SK-N-MC (cell line): ENCODE measurements around the gene ALDH1L1.

Source experiments
- DNase-seq: peaks from one replicate; pipeline ENCODE4 v3.0.0-alpha.2; 2011; ENCODE audit warnings: low read depth, low spot score
- H3K27ac ChIP-seq: fragments of 200-600 bp; sonication (generic); 2 replicates; pipeline ENCODE4 v1.5.1; 2016; ENCODE audit warnings: mixed run types
- H3K36me3 ChIP-seq: fragments of 200-600 bp; sonication (generic); 2 replicates; pipeline ENCODE4 v1.6.1; 2017; ENCODE audit warnings: antibody characterized with exemption, low read length, mixed read lengths; ENCODE audit not compliant: insufficient read depth
- H3K4me3 ChIP-seq: fragments of 200-600 bp; sonication (generic); 2 replicates; pipeline ENCODE4 v1.5.1; 2016
- H3K9ac ChIP-seq: fragments of 200-600 bp; sonication (generic); 2 replicates; pipeline ENCODE4 v1.8.0; 2017; ENCODE audit warnings: mixed run types, mixed read lengths; ENCODE audit not compliant: insufficient read length
- H3K9me3 ChIP-seq: fragments of 200-600 bp; sonication (generic); 2 replicates; pipeline ENCODE4 v1.6.1; 2017; ENCODE audit warnings: low read depth, mild to moderate bottlenecking, antibody characterized with exemption, low read length, moderate library complexity, mixed read lengths
- EZH2 ChIP-seq: fragments of 200-600 bp; sonication (generic); IDR thresholded peaks from one replicate; pipeline ENCODE4 v1.6.1; 2017; ENCODE audit warnings: antibody characterized with exemption
- FOXP2 ChIP-seq: optimal IDR thresholded peaks from 2 replicates; pipeline ENCODE3; 2011; ENCODE audit warnings: mild to moderate bottlenecking, moderate library complexity; ENCODE audit not compliant: insufficient read depth; ENCODE audit errors: extremely low read length, control extremely low read depth
- POLR2AphosphoS5 ChIP-seq: IDR thresholded peaks from 2 replicates; pipeline ENCODE4 v1.6.1; 2012; ENCODE audit warnings: mild to moderate bottlenecking, low read depth, low read length, borderline replicate concordance

Gene ALDH1L1

DNA sequence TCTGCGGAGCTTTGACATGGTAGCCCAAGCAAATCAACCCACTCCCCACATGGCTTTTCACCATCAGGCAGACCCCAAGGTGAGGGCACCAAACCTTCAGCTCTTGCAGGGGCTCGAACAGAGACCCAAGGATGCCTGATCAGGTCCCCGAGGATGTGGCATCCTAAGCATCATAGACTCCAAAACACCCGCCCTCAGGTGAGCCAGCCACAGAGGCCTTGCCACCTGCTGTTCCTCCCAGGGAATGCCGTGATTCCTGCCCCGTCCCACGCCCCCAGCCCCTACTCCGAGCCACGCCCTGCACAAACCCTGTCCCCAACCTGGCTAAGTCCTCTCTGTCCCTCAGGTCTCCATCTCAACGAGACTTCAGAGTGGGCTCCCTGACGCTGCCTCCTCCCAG is 61.8 kb downstream of the ALDH1L1 start:
- no peaks in the 10 kb centered on the region for H3K9me3 ChIP-seq
- no peak overlapping the region for H3K4me3 ChIP-seq
- no peak for DNase-seq
- no peak overlapping the region for H3K9ac ChIP-seq
- H3K36me3 ChIP-seq: no peaks in the 10 kb centered on the region
- TF ChIP-seq EZH2: no peak
- no peak for TF ChIP-seq POLR2AphosphoS5
- no peak for TF ChIP-seq FOXP2
- H3K27ac ChIP-seq: no peak overlapping the region

DNA sequence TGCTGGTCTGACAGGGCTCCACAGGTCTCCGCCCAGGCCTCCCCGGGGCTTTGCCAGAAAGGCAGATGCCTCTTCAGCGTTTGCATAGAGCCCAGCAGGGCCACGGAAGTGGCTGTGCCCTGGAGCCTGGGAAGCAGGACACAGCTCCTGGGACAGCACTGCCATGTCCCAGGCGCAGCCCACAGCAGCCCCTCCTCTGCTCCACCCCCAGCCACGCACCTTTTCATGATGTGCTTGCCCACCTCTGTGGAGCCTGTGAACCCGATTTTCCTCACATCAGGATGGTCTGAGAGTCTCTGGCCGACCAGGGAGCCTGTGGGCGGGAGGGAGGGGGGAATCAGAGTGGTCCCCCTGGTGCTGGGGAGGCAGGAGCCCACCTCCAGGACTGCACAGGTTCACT is 62.6 kb downstream of the ALDH1L1 start:
- Histone ChIP-seq H3K4me3 (no peak overlapping the region), H3K9me3 (no peaks in the 10 kb centered on the region), H3K9ac (no peak overlapping the region), H3K27ac (no peak overlapping the region), H3K36me3 (no peaks in the 10 kb centered on the region)
- TF ChIP-seq POLR2AphosphoS5 (no peak), FOXP2 (no peak), EZH2 (no peak)
- no peak for DNase-seq

DNA sequence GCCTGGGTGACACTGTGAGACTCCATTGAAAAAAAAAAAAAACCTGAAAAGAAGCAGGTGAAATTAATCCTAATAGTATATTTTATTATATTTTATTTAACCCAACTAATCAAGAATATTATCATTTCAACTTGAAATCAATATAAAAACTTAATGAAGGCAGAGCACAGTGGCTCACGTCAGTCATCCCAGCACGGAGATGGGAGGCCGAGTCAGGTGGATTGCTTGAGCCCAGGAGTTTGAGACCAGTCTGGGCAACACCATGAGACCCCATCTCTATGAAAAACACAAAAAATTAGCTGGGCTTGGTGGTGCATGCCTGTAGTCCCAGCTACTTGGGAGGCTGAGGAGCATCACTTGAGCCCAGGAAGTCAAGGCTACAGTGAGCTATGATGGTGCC is 63.2 kb downstream of the ALDH1L1 start:
- Histone ChIP-seq H3K36me3 (no peaks in the 10 kb centered on the region), H3K27ac (no peak overlapping the region), H3K4me3 (no peak overlapping the region), H3K9me3 (no peaks in the 10 kb centered on the region), H3K9ac (no peak overlapping the region)
- no peak for DNase-seq
- TF ChIP-seq FOXP2 (no peak), POLR2AphosphoS5 (no peak), EZH2 (no peak)

DNA sequence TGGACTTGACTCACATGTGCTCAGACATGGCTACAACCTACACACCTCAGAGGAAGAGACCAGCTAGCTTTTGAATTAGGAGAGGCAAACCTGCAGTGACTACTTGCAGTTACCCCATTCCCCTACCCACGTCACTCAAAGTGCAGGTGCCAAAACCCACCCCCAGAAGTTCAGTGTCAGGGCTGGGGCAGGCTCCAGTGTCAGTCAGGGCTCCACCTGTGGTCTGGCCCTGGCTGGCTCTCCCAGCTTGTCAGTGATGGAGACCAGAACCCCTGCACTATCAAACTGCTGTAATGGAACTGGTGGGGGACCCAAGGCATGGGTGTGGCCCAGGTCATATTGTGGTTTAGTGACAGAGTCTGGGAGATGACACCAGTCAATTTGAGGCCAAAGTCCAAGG is 63.9 kb downstream of the ALDH1L1 start:
- Histone ChIP-seq H3K9ac (no peak overlapping the region), H3K36me3 (no peaks in the 10 kb centered on the region), H3K4me3 (no peak overlapping the region), H3K27ac (no peak overlapping the region), H3K9me3 (no peaks in the 10 kb centered on the region)
- DNase-seq: no peak
- TF ChIP-seq FOXP2: no peak
- TF ChIP-seq EZH2: no peak
- TF ChIP-seq POLR2AphosphoS5: no peak

DNA sequence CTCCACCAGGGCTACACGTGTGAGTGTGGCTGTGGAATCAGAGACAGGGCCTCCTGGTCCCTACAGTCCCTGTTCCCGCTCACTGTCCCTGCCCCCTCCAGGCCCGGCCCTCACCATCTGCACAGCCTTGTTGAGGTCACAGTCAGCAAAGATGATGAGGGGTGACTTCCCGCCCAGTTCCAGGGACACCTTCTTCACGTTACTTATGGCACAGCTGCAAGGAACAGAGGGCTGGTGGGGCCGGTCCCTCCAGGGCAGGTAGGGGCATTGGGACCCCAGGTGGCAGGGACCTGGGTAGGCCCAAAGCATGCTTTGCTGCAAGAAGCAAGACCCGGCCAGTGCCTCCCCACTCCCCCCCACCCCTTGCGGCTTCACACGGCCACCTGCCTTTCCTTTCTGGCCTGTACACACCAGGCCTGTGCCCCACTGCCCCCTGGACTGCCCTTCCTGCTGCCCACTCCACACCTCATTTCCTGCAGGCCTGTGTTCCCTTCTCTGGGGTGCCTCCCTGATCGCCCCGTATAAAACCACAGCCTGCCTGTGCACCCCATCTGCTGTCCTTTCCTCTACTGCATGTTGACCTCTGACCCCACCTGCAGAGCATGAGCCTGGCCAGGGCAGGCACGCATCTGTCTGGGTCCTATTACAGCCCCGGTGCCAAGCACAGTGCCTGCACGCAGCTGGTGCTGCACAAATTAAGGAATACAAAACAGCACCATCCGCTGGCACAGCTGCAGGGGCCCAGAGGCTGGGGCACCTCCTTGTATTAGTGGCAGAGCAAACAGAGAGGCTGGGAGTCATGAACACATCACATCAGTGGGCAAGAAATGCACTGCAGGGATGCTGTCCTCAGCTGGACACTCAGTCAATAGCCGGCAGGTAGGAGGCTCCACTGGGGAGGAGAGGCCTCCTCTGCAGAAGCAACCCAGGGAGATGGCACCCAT is 65.7 kb downstream of the ALDH1L1 start:
- no peak overlapping the region for H3K27ac ChIP-seq
- no peaks in the 10 kb centered on the region for H3K36me3 ChIP-seq
- no peak for DNase-seq
- no peak overlapping the region for H3K4me3 ChIP-seq
- H3K9ac ChIP-seq: no peak overlapping the region
- no peaks in the 10 kb centered on the region for H3K9me3 ChIP-seq
- TF ChIP-seq FOXP2: no peak

DNA sequence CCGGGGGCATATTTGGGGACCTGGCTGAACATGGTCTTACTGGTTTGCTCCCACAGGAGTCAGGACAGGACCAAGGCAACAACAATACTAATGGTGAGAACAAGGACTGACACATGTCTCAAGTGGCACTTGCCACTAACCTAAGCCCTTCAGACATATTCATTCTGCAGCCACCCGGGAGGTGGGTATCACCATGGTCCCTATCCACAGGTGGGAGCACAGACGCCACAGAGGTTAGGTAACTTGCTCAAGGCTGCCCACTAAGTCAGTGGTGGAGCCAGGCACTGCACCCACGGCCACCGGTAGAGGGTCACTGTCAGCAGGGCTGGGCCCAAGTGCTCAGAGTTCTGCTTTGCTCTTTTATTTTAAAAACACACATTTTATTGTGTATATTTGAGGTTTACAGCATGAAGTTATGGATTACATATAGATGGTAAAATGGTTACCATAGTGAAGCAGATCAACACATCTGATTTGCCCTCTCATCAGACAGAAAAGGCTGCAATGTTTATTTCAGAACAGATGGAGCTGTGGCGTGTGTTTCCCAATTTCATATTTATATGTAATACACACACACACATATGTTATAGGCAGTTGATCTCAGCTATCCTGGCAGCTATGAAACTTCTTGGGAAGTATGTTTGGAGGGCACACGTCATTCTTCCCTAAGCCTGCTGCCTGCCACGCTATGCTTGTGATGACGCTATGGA is 66.5 kb downstream of the ALDH1L1 start:
- Histone ChIP-seq H3K4me3 (no peak overlapping the region), H3K27ac (no peak overlapping the region), H3K36me3 (no peaks in the 10 kb centered on the region), H3K9me3 (no peaks in the 10 kb centered on the region), H3K9ac (no peak overlapping the region)
- TF ChIP-seq FOXP2 (no peak), POLR2AphosphoS5 (no peak), EZH2 (no peak)
- DNase-seq: no peak

DNA sequence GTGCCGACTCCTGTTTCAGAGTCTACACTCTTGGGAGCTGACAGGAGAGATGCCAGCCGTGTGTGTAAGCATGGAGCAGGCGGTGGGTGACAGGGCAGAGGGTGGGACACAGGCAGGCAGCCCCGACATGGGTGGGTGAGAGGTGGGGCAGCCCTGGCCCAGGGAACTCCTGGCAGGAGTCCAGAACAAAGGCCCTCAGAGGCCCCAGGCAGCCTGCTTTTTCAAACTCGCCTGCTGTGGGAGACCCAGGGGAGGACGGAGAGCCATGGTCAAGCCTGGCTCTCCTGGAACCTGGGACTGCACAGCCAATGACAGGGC is 67.2 kb downstream of the ALDH1L1 start:
- Histone ChIP-seq H3K9me3 (no peaks in the 10 kb centered on the region), H3K36me3 (no peaks in the 10 kb centered on the region), H3K27ac (no peak overlapping the region), H3K4me3 (no peak overlapping the region), H3K9ac (no peak overlapping the region)
- no peak for DNase-seq
- TF ChIP-seq EZH2: no peak
- no peak for TF ChIP-seq POLR2AphosphoS5
- no peak for TF ChIP-seq FOXP2

DNA sequence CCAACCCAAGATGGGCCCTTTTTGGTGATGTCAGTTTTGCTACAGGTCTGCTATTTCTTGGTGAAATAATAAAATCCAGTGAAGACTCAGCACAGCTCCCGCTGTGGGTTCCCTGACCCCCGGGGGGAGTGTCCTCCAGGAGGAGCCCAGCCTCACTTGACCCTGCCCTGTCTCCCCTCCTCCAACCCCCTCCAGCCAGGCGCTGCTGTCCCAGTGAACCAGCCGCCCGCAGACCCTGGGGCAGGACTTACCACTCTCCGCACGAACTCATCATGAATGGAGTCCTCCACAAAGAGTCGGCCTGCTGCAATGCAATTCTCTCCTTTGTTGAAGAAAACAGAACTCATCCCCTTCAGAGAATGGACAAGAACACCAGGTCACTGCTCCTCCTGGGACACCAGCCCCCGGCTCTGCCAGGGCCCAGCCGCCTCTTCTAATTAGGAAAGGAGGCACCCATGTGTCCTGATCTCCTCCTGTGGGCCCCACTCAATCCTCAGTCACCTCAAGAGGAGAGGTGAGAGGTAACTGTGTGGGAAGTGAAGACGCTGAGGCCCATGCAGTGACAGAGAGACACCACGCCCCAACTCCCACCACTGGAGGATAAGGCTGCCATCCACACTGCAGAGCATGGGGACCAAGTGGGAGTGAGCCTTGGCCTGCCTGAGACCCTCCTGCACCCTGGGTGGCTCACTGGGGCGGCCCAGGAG is 67.7 kb downstream of the ALDH1L1 start:
- Histone ChIP-seq H3K9me3 (no peaks in the 10 kb centered on the region), H3K27ac (no peak overlapping the region), H3K36me3 (no peaks in the 10 kb centered on the region), H3K9ac (no peak overlapping the region), H3K4me3 (no peak overlapping the region)
- no peak for DNase-seq
- TF ChIP-seq POLR2AphosphoS5 (no peak), FOXP2 (no peak)
